Tibial nerve (tissue), 4 donors: ENCODE results near the gene RTN1. TPM values are rescaled to one million over a fixed set of nuclear protein-coding genes. Genes with fewer than 3 reads are reported as not detected.

Experiments
- DNase-seq, 2 donors: peaks; one replicate each; pipeline ENCODE4 v3.0.0-alpha.2; 2019; ENCODE audit warnings: low spot score in 2 of 2
- H3K27ac ChIP-seq, 4 donors: fragments of 200-600 bp; sonication (generic) in 3 of 4; one replicate each; pipeline ENCODE4 v1.5.1; 2017 to 2019; ENCODE audit warnings: mild to moderate bottlenecking in 1 of 4
- H3K27me3 ChIP-seq, 2 donors: fragments of 200-600 bp; sonication (generic) in 1 of 2; one replicate each; pipeline versions ENCODE4 v1.5.1 to v1.6.0; 2017 to 2019
- H3K36me3 ChIP-seq, 3 donors: fragments of 200-600 bp; sonication (generic); one replicate each; pipeline ENCODE4 v1.5.1; 2018 to 2019
- H3K4me1 ChIP-seq, 4 donors: fragments of 200-600 bp; sonication (generic) in 3 of 4; one replicate each; pipeline ENCODE4 v1.5.1; 2017 to 2019
- H3K4me3 ChIP-seq, 4 donors: fragments of 200-600 bp; sonication (generic) in 3 of 4; one replicate each; pipeline ENCODE4 v1.5.1; 2017 to 2019; ENCODE audit warnings: mild to moderate bottlenecking in 1 of 4, moderate library complexity in 1 of 4
- H3K9me3 ChIP-seq, 4 donors: fragments of 200-600 bp; sonication (generic) in 3 of 4; one replicate each; pipeline ENCODE4 v1.5.1; 2017 to 2019
- CTCF ChIP-seq, 5 experiments: fragments of 200-600 bp in 3 of 5; fragments of 450-650 bp in 2 of 5; sonication (generic) in 3 of 5; IDR thresholded peaks; one replicate each; pipeline ENCODE4 v1.5.1; 2016 to 2019; ENCODE audit warnings: antibody characterized with exemption in 5 of 5, mild to moderate bottlenecking in 3 of 5, moderate library complexity in 2 of 5
- EP300 ChIP-seq, 2 donors: sonication (generic); formaldehyde crosslinking; IDR thresholded peaks; one replicate each; pipeline ENCODE4 v1.6.1; 2017; ENCODE audit warnings: antibody characterized with exemption in 2 of 2, mild to moderate bottlenecking in 1 of 2
- POLR2A ChIP-seq, 2 donors: fragments of 450-650 bp; IDR thresholded peaks; one replicate each; pipeline ENCODE4 v1.6.1; 2017; ENCODE audit warnings: antibody characterized with exemption in 2 of 2, mild to moderate bottlenecking in 2 of 2, moderate library complexity in 2 of 2
- WGBS, 2 donors: methylation state at CpG; one replicate each; pipeline ENCODE4 v1.1.5; 2018; 5-methylcytosine and 5-hydroxymethylcytosine counted together
- total RNA-seq, 4 donors: library from RNA; depleted of rRNA; stranded (reverse); fragments of >200 nt; gene quantifications; one replicate each; pipeline ENCODE4 v1.1.0, GENCODE V29; 2016

Gene RTN1
- total RNA-seq, 4 donors from 2014 or later = 7.5 to 20.7 (median 14.6) TPM

- Histone ChIP-seq H3K36me3 (no peaks in the 10 kb centered on the region), H3K9me3 (no peaks in the 10 kb centered on the region), H3K27me3 (no peaks in the 10 kb centered on the region), H3K4me3 (no peak overlapping the region), H3K4me1 (no peaks in the 10 kb centered on the region), H3K27ac (peak overlapping the region in 1 of 4 donors; percentile 24)
- peak in 1 of 2 donors; percentile 8 for DNase-seq
- 42 to 59% methylated on average over 7 of the region's 7 CpGs for whole genome bisulfite sequencing, 2 donors
- no peak for TF ChIP-seq POLR2A (IDR thresholded peaks at IDR 0.05)
- peak in 1 of 2 donors; percentile 38 for TF ChIP-seq EP300 (IDR thresholded peaks at IDR 0.05)
These were observed 67.5 kb downstream of the RTN1 start for GRCh38 chr14:59803052-59803540.

- TF ChIP-seq CTCF (IDR thresholded peaks at IDR 0.05) = no peak
- TF ChIP-seq POLR2A (IDR thresholded peaks at IDR 0.05) = no peak
- no peak for TF ChIP-seq EP300 (IDR thresholded peaks at IDR 0.05)
- 29 to 33% methylated on average over 2 of the region's 2 CpGs for WGBS, 2 donors
- no peaks in the 10 kb centered on the region for H3K27me3 ChIP-seq
- no peak for DNase-seq
- no peak overlapping the region for H3K4me3 ChIP-seq
- H3K36me3 ChIP-seq = no peaks in the 10 kb centered on the region
- no peak overlapping the region for H3K27ac ChIP-seq
- H3K4me1 ChIP-seq = peaks cover 0 to 9% (median 0%) of the 10 kb centered on the region in 4 donors
- H3K9me3 ChIP-seq = no peaks in the 10 kb centered on the region
These were observed 82.4 kb downstream of the RTN1 start for GRCh38 chr14:59788176-59788575.

GRCh38 chr14:59787045-59787674, 83.4 kb downstream of the RTN1 start:
- H3K9me3 ChIP-seq = no peaks in the 10 kb centered on the region
- no peak for DNase-seq
- WGBS, 2 donors = 41 to 50% methylated on average over 2 of the region's 2 CpGs
- no peak overlapping the region for H3K4me3 ChIP-seq
- no peaks in the 10 kb centered on the region for H3K36me3 ChIP-seq
- no peak for TF ChIP-seq EP300 (IDR thresholded peaks at IDR 0.05)
- TF ChIP-seq CTCF (IDR thresholded peaks at IDR 0.05) = no peak
- TF ChIP-seq POLR2A (IDR thresholded peaks at IDR 0.05) = no peak
- H3K4me1 ChIP-seq = peaks cover 0 to 9% (median 0%) of the 10 kb centered on the region in 4 donors
- no peak overlapping the region for H3K27ac ChIP-seq
- no peaks in the 10 kb centered on the region for H3K27me3 ChIP-seq

GRCh38 chr14:59785629-59786028, 84.9 kb downstream of the RTN1 start:
- no peak for DNase-seq
- H3K36me3 ChIP-seq = no peaks in the 10 kb centered on the region
- no peaks in the 10 kb centered on the region for H3K27me3 ChIP-seq
- no peaks in the 10 kb centered on the region for H3K9me3 ChIP-seq
- no peak for TF ChIP-seq CTCF (IDR thresholded peaks at IDR 0.05)
- no peak for TF ChIP-seq EP300 (IDR thresholded peaks at IDR 0.05)
- TF ChIP-seq POLR2A (IDR thresholded peaks at IDR 0.05) = no peak
- H3K4me1 ChIP-seq = peaks cover 0 to 9% (median 0%) of the 10 kb centered on the region in 4 donors
- H3K4me3 ChIP-seq = no peak overlapping the region
- no peak overlapping the region for H3K27ac ChIP-seq

GRCh38 chr14:59782760-59783159, 87.8 kb downstream of the RTN1 start:
- no peak for TF ChIP-seq EP300 (IDR thresholded peaks at IDR 0.05)
- no peak for TF ChIP-seq POLR2A (IDR thresholded peaks at IDR 0.05)
- no peak for TF ChIP-seq CTCF (IDR thresholded peaks at IDR 0.05)
- H3K27ac ChIP-seq = no peak overlapping the region
- WGBS, 2 donors = 83 to 89% methylated on average over 2 of the region's 2 CpGs
- H3K4me3 ChIP-seq = no peak overlapping the region
- DNase-seq = no peak
- H3K27me3 ChIP-seq = no peaks in the 10 kb centered on the region
- peaks cover 0 to 9% (median 0%) of the 10 kb centered on the region in 4 donors for H3K4me1 ChIP-seq
- H3K36me3 ChIP-seq = no peaks in the 10 kb centered on the region
- no peaks in the 10 kb centered on the region for H3K9me3 ChIP-seq
